Measurements from ENCODE around the gene SPRED1. TPM values are rescaled to one million over a fixed set of nuclear protein-coding genes. Genes with fewer than 3 reads are reported as not detected.

The SPRED1 gene
- total and polyA plus RNA-seq, 2 donors (not counting 1 experiment from before 2014, with no cell fraction given), result 0.09 to 2.1 TPM

DNA sequence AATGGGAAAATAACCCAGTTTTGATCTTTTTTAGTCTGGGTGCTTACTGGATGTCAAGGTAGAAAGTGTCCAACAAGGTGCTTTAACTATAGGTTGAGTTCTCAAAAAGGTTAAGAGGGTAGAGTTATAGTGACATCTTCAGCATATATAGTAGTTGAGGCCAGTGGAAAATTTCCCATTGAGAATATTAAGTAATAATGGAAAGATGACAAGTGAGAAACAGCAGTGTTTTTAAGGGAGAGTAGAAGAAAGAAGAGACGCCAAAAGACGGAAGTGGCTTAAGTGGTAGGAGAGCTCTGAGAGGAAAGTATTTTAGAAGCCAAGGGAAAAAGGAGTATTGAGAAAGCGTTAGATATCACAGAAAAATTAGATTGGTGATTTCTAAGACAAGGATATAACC, 10.6 kb downstream of the SPRED1 start:
- no peaks in the 10 kb centered on the region for H3K79me2 ChIP-seq (ENCODE audit: control insufficient read depth, insufficient read depth, low read length)
- TF ChIP-seq CTCF (IDR thresholded peaks at IDR 0.05), result no peak
- TF ChIP-seq EZH2 (IDR thresholded peaks at IDR 0.05; ENCODE audit: borderline replicate concordance, insufficient read depth, low read depth, low read length, poor library complexity, severe bottlenecking), result no peak
- no peaks in the 10 kb centered on the region for H3K4me1 Mint-ChIP-seq
- H3K27ac ChIP-seq (ENCODE audit: low read length in 2 of 2), result no peak overlapping the region
- no peaks in the 10 kb centered on the region for H4K20me1 ChIP-seq (ENCODE audit: control insufficient read depth, insufficient read depth, low read length, poor library complexity, severe bottlenecking)
- WGBS (ENCODE audit: insufficient coverage), result 97% methylated on average over 3 of the region's 3 CpGs
- no peak overlapping the region for H3K27ac Mint-ChIP-seq
- no peaks in the 10 kb centered on the region for H3K4me1 ChIP-seq (ENCODE audit: control insufficient read depth in 2 of 2, insufficient read depth in 2 of 2, low read length in 2 of 2)
- no peak overlapping the region for H3K4me2 ChIP-seq (replicated peaks; ENCODE audit: low read depth, low read length, poor library complexity, severe bottlenecking)
- ATAC-seq (ENCODE audit: low read depth) (no peak), DNase-seq (no peak)
- ChIA-PET POLR2A (no interaction called here), CTCF (no interaction called here)
- H3K27me3 Mint-ChIP-seq, result no peaks in the 10 kb centered on the region
- H2AFZ ChIP-seq (ENCODE audit: insufficient read depth, low read depth, low read length, poor library complexity, severe bottlenecking), result no peak overlapping the region
- no peak overlapping the region for H3K4me3 Mint-ChIP-seq
- H3K4me3 ChIP-seq (ENCODE audit: control extremely low read depth in 1 of 5, extremely low read depth in 1 of 5, insufficient read depth in 1 of 5, low read depth in 2 of 5, low read length in 4 of 5), result no peak overlapping the region
- no peaks in the 10 kb centered on the region for H3K36me3 ChIP-seq (replicated peaks in 1 of 2; ENCODE audit: control extremely low read depth in 1 of 2, control insufficient read depth in 1 of 2, extremely low read depth in 1 of 2, insufficient read depth in 2 of 2, low read length in 1 of 2)
- H3K9me3 ChIP-seq (ENCODE audit: control extremely low read depth in 1 of 3, control insufficient read depth in 2 of 3, insufficient read depth in 1 of 3, low read length in 2 of 3), result no peaks in the 10 kb centered on the region
- intact Hi-C loops (cut with micrococcal nuclease), result no loop called here
- H3K9ac ChIP-seq (ENCODE audit: low read length), result no peak overlapping the region
- H3K27me3 ChIP-seq (replicated peaks in 1 of 4; ENCODE audit: control extremely low read depth in 1 of 4, control insufficient read depth in 3 of 4, insufficient read depth in 4 of 4, low read length in 3 of 4), result no peaks in the 10 kb centered on the region
- no peaks in the 10 kb centered on the region for H3K9me3 Mint-ChIP-seq (ENCODE audit: insufficient read depth)

DNA sequence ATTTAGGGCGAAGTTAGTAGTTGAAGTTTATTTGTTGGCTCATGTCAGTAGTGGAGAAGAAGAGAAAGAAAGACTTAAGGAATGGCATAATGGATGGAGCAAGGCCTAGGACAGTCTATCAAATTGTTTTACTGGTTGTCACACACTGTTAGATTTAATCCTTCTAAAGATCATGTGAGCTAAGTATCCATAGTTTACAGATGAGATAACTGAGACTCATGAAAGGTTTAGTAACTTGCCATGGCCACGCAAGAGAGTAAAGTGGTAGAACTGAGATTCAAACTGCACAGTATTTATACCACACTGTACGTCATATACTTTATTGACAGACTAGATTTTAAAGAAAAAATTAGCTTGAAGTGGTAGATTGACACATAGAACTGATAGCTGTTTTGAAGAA, 11.4 kb downstream of the SPRED1 start:
- ChIA-PET POLR2A (no interaction called here), CTCF (no interaction called here)
- no peak overlapping the region for H3K9ac ChIP-seq (ENCODE audit: low read length)
- Mint-ChIP-seq H3K27ac (no peak overlapping the region), H3K27me3 (no peaks in the 10 kb centered on the region), H3K9me3 (ENCODE audit: insufficient read depth) (no peaks in the 10 kb centered on the region), H3K4me1 (no peaks in the 10 kb centered on the region), H3K4me3 (no peak overlapping the region)
- H3K4me2 ChIP-seq (replicated peaks; ENCODE audit: low read depth, low read length, poor library complexity, severe bottlenecking), result no peak overlapping the region
- H3K27ac ChIP-seq (ENCODE audit: low read length in 2 of 2), result no peak overlapping the region
- no peaks in the 10 kb centered on the region for H3K9me3 ChIP-seq (ENCODE audit: control extremely low read depth in 1 of 3, control insufficient read depth in 2 of 3, insufficient read depth in 1 of 3, low read length in 2 of 3)
- no peaks in the 10 kb centered on the region for H3K79me2 ChIP-seq (ENCODE audit: control insufficient read depth, insufficient read depth, low read length)
- no peaks in the 10 kb centered on the region for H3K27me3 ChIP-seq (replicated peaks in 1 of 4; ENCODE audit: control extremely low read depth in 1 of 4, control insufficient read depth in 3 of 4, insufficient read depth in 4 of 4, low read length in 3 of 4)
- no peaks in the 10 kb centered on the region for H3K4me1 ChIP-seq (ENCODE audit: control insufficient read depth in 2 of 2, insufficient read depth in 2 of 2, low read length in 2 of 2)
- H2AFZ ChIP-seq (ENCODE audit: insufficient read depth, low read depth, low read length, poor library complexity, severe bottlenecking), result no peak overlapping the region
- H4K20me1 ChIP-seq (ENCODE audit: control insufficient read depth, insufficient read depth, low read length, poor library complexity, severe bottlenecking), result no peaks in the 10 kb centered on the region
- no peaks in the 10 kb centered on the region for H3K36me3 ChIP-seq (replicated peaks in 1 of 2; ENCODE audit: control extremely low read depth in 1 of 2, control insufficient read depth in 1 of 2, extremely low read depth in 1 of 2, insufficient read depth in 2 of 2, low read length in 1 of 2)
- TF ChIP-seq EZH2 (IDR thresholded peaks at IDR 0.05; ENCODE audit: borderline replicate concordance, insufficient read depth, low read depth, low read length, poor library complexity, severe bottlenecking), result no peak
- TF ChIP-seq CTCF (IDR thresholded peaks at IDR 0.05), result no peak
- intact Hi-C loops (cut with micrococcal nuclease), result no loop called here
- 100% methylated on average over 1 of the region's 3 CpGs for WGBS (ENCODE audit: insufficient coverage)
- no peak for DNase-seq
- H3K4me3 ChIP-seq (ENCODE audit: control extremely low read depth in 1 of 5, extremely low read depth in 1 of 5, insufficient read depth in 1 of 5, low read depth in 2 of 5, low read length in 4 of 5), result no peak overlapping the region
- ATAC-seq (ENCODE audit: low read depth), result no peak
